Mucosa of rectum (tissue), 2 donors: ENCODE data around the gene CD109.
"Not testable (repeated sequence)": the region's sequence is repeated elsewhere in the genome, so short reads cannot be mapped to it uniquely, and the experiment has no call there.

Source experiments
- H3K27ac ChIP-seq, 2 donors: one replicate each; pipeline ENCODE4 v1.7.0; 2013; ENCODE audit warnings: inconsistent platforms in 2 of 2, low read depth in 2 of 2, low read length in 2 of 2
- H3K27me3 ChIP-seq, 2 donors: one replicate each; pipeline ENCODE4 v1.7.0; 2013; ENCODE audit warnings: low read length in 2 of 2; ENCODE audit not compliant: control insufficient read depth in 2 of 2, insufficient read depth in 2 of 2
- H3K36me3 ChIP-seq, 2 donors: one replicate each; pipeline ENCODE4 v1.7.0; 2013; ENCODE audit warnings: low read length in 2 of 2; ENCODE audit not compliant: control insufficient read depth in 2 of 2, insufficient read depth in 2 of 2
- H3K4me1 ChIP-seq, 2 donors: one replicate each; pipeline ENCODE4 v1.7.0; 2013; ENCODE audit warnings: low read length in 2 of 2, mild to moderate bottlenecking in 1 of 2; ENCODE audit not compliant: control insufficient read depth in 2 of 2, insufficient read depth in 2 of 2
- H3K4me3 ChIP-seq, 2 donors: one replicate each; pipeline ENCODE4 v1.7.0; 2013; ENCODE audit warnings: low read length in 2 of 2
- H3K9ac ChIP-seq, 2 donors: one replicate each; pipeline ENCODE4 v1.7.0; 2013; ENCODE audit warnings: low read length in 2 of 2, low read depth in 1 of 2, mild to moderate bottlenecking in 1 of 2
- H3K9me3 ChIP-seq, 2 donors: one replicate each; pipeline ENCODE4 v1.7.0; 2013; ENCODE audit warnings: low read length in 2 of 2; ENCODE audit not compliant: control insufficient read depth in 2 of 2
- donor health status: healthy.
- donor health status: Normal muscosa, but diverticular disease.

CD109 gene

DNA sequence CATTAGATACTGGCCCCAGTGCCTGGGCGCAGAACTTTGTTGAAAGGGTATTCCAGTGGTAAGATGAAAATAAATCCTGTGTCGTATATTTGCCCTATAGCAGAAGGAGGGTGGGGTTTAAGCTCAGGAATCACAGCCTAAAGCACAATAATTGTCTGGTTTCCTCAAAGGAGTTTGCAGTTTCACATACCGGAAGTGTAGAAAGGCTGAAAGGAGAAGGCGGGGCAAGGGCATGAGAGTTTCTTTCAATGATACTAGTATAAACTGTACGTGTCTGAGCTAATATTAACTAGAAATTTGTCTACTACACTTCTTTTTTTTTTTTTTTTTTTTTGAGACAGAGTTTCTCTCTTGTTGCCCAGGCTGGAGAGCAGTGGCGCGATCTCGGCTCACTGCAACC is 29.2 kb downstream of the CD109 start:
- H3K9me3 ChIP-seq, H3K27me3 ChIP-seq, H3K4me3 ChIP-seq, H3K9ac ChIP-seq, H3K27ac ChIP-seq, H3K36me3 ChIP-seq, H3K4me1 ChIP-seq: not testable (repeated sequence)

DNA sequence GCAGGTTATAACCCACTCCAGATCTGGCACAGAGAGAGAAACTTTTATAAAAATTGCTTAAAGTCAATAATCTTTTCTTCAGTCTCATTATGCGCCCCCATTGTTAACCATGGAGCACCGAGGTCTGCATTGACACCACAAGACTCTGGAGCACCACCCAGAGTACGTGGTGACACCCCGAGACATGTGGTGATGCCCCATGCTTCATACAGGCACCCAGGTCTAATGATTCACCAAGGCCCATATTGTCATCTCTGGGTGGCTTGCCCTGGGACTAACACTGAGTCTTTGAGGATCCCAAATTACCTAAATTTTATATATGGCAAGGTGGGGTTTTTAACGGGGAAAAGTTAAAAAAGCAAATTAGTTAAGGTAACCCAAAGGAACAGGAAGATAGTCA is 31.1 kb downstream of the CD109 start:
- Histone ChIP-seq H3K27me3 (no peaks in the 10 kb centered on the region), H3K4me3 (no peak overlapping the region), H3K9ac (no peak overlapping the region), H3K27ac (no peak overlapping the region), H3K4me1 (no peaks in the 10 kb centered on the region), H3K36me3 (no peaks in the 10 kb centered on the region), H3K9me3 (no peaks in the 10 kb centered on the region)

GRCh38 chr6:73728548-73729205 is 32.7 kb downstream of the CD109 start:
- Histone ChIP-seq H3K27ac (no peak overlapping the region), H3K4me1 (no peaks in the 10 kb centered on the region), H3K36me3 (no peaks in the 10 kb centered on the region), H3K27me3 (no peaks in the 10 kb centered on the region), H3K4me3 (no peak overlapping the region), H3K9ac (no peak overlapping the region), H3K9me3 (no peaks in the 10 kb centered on the region)

- Histone ChIP-seq H3K9me3 (no peaks in the 10 kb centered on the region), H3K27ac (no peak overlapping the region), H3K4me3 (no peak overlapping the region), H3K4me1 (no peaks in the 10 kb centered on the region), H3K36me3 (no peaks in the 10 kb centered on the region), H3K9ac (no peak overlapping the region), H3K27me3 (no peaks in the 10 kb centered on the region)
Measured at GRCh38 chr6:73731285-73731684, 35.3 kb downstream of the CD109 start.

DNA sequence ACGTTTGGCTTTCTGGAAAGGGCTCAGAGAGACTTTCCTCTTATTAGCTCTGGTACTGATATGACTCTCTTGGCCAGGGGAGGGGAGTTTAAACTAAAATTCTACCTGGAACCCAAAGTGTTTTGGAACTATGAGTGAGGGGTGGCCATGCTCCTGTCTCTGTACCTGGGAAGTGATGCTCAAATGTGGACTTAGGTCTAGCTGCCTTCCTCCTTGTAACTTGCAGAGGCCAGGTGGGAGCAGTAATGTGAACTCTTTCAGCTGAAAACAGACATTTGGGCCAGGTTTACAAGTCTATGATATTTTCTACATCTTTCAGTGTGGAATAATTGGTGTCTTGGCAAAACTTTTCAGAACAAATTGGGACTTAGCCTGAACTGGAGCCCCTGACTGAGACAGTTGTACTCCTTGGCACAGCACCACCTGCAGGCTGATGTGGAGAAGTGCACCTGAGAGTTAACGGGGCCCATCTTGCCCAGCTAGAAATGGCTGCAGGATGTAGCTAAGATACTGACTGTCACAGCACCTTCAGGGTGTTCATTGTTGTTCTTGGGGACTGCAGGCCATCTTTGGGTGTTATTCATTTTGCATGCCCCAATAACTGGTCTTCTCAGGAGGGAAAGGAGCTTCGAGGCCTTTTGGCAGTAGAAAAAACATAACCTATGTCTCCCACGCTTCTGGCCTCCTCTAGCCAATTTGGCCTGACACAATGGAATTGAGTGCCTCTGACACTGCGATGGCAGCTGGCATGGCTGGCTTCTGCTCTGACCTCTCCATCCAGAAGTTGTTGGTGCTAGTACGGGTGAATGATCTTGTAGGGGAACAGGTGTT is 37.1 kb downstream of the CD109 start:
- no peaks in the 10 kb centered on the region for H3K4me1 ChIP-seq
- H3K4me3 ChIP-seq: no peak overlapping the region
- H3K9me3 ChIP-seq: no peaks in the 10 kb centered on the region
- H3K27ac ChIP-seq: no peak overlapping the region
- no peaks in the 10 kb centered on the region for H3K27me3 ChIP-seq
- no peaks in the 10 kb centered on the region for H3K36me3 ChIP-seq
- no peak overlapping the region for H3K9ac ChIP-seq

- Histone ChIP-seq H3K4me1 (no peaks in the 10 kb centered on the region), H3K4me3 (no peak overlapping the region), H3K9me3 (no peaks in the 10 kb centered on the region), H3K36me3 (no peaks in the 10 kb centered on the region), H3K27ac (no peak overlapping the region), H3K27me3 (no peaks in the 10 kb centered on the region), H3K9ac (no peak overlapping the region)
Measured at GRCh38 chr6:73733791-73734190, 37.8 kb downstream of the CD109 start.

DNA sequence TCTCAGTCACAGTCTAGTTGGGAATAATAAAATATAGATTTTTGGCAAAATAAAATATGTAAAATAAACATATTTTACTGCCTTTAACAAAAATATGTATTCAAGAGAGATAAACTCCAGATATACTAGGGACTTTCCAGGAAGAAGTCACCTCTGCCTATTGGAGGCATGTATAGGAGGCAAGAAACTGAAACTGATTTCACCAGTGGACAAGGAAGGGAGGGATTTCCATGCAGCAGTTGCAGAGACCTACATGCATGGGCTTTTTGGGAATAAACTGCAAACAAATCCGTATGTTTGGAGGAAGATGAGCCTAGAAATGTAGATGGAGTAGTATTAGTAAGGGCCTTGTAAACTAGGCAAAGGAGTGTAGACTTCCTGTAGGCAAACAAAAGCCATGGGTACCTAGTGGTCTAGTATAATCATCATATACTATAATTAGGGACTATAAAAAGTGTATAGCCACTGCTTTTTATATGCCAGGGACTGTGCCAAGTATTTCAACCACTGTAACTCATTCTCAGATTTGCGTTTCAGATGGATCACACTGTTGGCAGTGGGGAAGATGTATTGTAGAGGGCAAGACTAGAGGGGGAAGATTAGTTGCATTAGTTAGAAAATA is 38.9 kb downstream of the CD109 start:
- Histone ChIP-seq H3K27ac (no peak overlapping the region), H3K36me3 (no peaks in the 10 kb centered on the region), H3K4me3 (no peak overlapping the region), H3K9ac (no peak overlapping the region), H3K4me1 (no peaks in the 10 kb centered on the region), H3K9me3 (no peaks in the 10 kb centered on the region), H3K27me3 (no peaks in the 10 kb centered on the region)

- H3K27ac ChIP-seq: no peak overlapping the region
- no peaks in the 10 kb centered on the region for H3K9me3 ChIP-seq
- no peaks in the 10 kb centered on the region for H3K27me3 ChIP-seq
- no peaks in the 10 kb centered on the region for H3K36me3 ChIP-seq
- H3K4me1 ChIP-seq: no peaks in the 10 kb centered on the region
- no peak overlapping the region for H3K4me3 ChIP-seq
- no peak overlapping the region for H3K9ac ChIP-seq
Measured at GRCh38 chr6:73738367-73739028, 42.5 kb downstream of the CD109 start.

DNA sequence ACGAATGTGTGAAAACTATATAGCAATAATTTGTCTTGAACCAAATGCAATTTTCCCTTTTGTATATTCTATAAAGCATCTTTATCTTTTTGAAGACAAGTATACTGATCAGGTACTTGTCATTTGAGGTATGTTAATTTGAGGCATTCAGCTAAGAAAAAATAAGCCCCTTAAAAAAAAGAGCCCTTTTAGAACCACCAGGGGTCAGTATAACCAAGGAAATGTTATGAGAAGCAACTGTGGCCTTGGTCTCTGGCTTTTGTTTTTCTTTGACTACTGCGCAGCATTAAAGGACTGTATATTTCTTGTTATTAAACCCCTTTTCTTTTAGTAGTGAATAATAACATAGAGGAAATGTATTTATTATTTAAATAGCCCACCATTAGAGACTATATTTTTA is 43.1 kb downstream of the CD109 start:
- H3K9me3 ChIP-seq: no peaks in the 10 kb centered on the region
- H3K36me3 ChIP-seq: no peaks in the 10 kb centered on the region
- no peaks in the 10 kb centered on the region for H3K4me1 ChIP-seq
- H3K27ac ChIP-seq: no peak overlapping the region
- H3K9ac ChIP-seq: no peak overlapping the region
- no peaks in the 10 kb centered on the region for H3K27me3 ChIP-seq
- no peak overlapping the region for H3K4me3 ChIP-seq

DNA sequence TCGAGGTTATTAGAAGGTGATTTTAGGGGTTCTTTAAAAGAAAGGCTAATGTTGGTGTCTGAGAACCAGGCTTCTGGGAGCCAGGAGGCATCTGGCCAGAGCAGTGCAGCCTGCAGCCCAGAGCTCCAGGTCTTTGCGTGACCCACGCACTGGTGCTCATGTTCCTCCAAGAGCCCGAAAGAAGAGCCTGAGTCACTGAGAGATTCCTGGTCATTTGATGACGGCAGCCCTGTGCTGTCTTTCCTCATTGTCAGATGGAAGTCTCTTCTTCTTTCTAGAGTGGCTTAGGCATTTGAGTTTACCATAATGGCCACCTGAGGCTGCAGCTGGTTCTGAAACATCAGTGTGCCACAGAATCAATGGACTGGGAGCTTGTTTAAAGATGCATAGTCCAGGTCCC is 46.4 kb downstream of the CD109 start:
- H3K27ac ChIP-seq: no peak overlapping the region

More for the DNA sequence above, 46.4 kb downstream of the CD109 start:
- Histone ChIP-seq H3K9me3 (no peaks in the 10 kb centered on the region), H3K9ac (no peak overlapping the region), H3K4me1 (no peaks in the 10 kb centered on the region), H3K4me3 (no peak overlapping the region), H3K36me3 (no peaks in the 10 kb centered on the region), H3K27me3 (no peaks in the 10 kb centered on the region)
